HCT116 (cell line): ENCODE data around the gene PTS. TPM values are rescaled to one million over a fixed set of nuclear protein-coding genes. Genes with fewer than 3 reads are reported as not detected.

Experiments used
- ATAC-seq: fragments of 200-7000 bp; cut with Tn5 transposase; 2 replicates; pipeline ENCODE4 v1.9.1; 2020; ENCODE audit warnings: mild to moderate bottlenecking, moderate library complexity
- BruUV-seq: library from RNA; stranded (reverse); fragments of 400-500 nt; replicated peaks from 2 replicates; lab custom pipeline; 2021; lab: Mats Ljungman, UMichigan
- CTCF ChIA-PET: fragments of 300-600 bp; sonication (Branson Sonifier 250); formaldehyde crosslinking; loops from one replicate; lab custom pipeline; 2021; ENCODE audit warnings: antibody characterized with exemption; lab: Charles Lee
- POLR2A ChIA-PET: fragments of 300-600, 350-600 bp; sonication (Branson Sonifier 250); formaldehyde crosslinking; loops from one replicate; lab custom pipeline; 2021; ENCODE audit warnings: antibody characterized with exemption; lab: Charles Lee
- RAD21 ChIA-PET, 2 experiments: fragments of 300-600 bp; sonication (Branson Sonifier 250); formaldehyde crosslinking; loops; one replicate each; lab custom pipeline; 2023; ENCODE audit warnings: low total read pairs in 2 of 2; ENCODE audit not compliant: uncharacterized antibody in 2 of 2, unreplicated experiment in 2 of 2, low non-redundant PET in 1 of 2; lab: Charles Lee
- DNase-seq: peaks from one replicate; pipeline ENCODE4 v3.0.0-alpha.2; 2010; ENCODE audit warnings: low read depth, low spot score
- H2AFZ ChIP-seq: fragments of 200-600 bp; shearing (Covaris generic), sonication (generic); 2 replicates; pipeline ENCODE4 v1.6.1; 2017; ENCODE audit warnings: low read depth, mixed run types, mixed read lengths, antibody characterized with exemption, low read length; ENCODE audit not compliant: poor library complexity, severe bottlenecking
- H3K27ac ChIP-seq: 2 replicates; pipeline ENCODE4 v1.5.1; 2012; ENCODE audit warnings: low read depth, low read length
- H3K27me3 ChIP-seq: fragments of 200-600 bp; sonication (generic); 2 replicates; pipeline ENCODE4 v1.6.1; 2016; ENCODE audit warnings: mixed run types, low read length, mixed read lengths; ENCODE audit not compliant: insufficient read depth
- H3K36me3 ChIP-seq, 2 experiments: fragments of 200-500 bp in 1 of 2; fragments of 200-600 bp in 1 of 2; sonication (Bioruptor generic) in 1 of 2; sonication (generic) in 1 of 2; 2 replicates each; pipeline versions ENCODE4 v1.5.1 to v1.6.1; 2014 to 2016; ENCODE audit warnings: low read length in 2 of 2, inconsistent platforms in 1 of 2, mixed read lengths in 1 of 2, mixed run types in 1 of 2; ENCODE audit not compliant: insufficient read depth in 2 of 2, control insufficient read depth in 1 of 2
- H3K4me1 ChIP-seq, 2 experiments: fragments of 200-600 bp in 1 of 2; sonication (generic) in 1 of 2; 2 replicates each; pipeline versions ENCODE4 v1.5.1 to v1.6.1; 2012 to 2017; ENCODE audit warnings: low read length in 2 of 2, inconsistent platforms in 1 of 2, mild to moderate bottlenecking in 1 of 2, mixed read lengths in 1 of 2, mixed run types in 1 of 2, moderate library complexity in 1 of 2; ENCODE audit not compliant: insufficient read depth in 2 of 2, control insufficient read depth in 1 of 2
- H3K4me2 ChIP-seq: fragments of 200-600 bp; sonication (generic); 2 replicates; pipeline ENCODE4 v1.6.1; 2017; ENCODE audit warnings: mixed run types, low read length, mixed read lengths
- H3K4me3 ChIP-seq, 2 experiments: fragments of 200-600 bp in 1 of 2; sonication (generic) in 1 of 2; replicated peaks in 1 of 2; 2 replicates each; pipeline ENCODE4 v1.5.1; 2011 to 2016; ENCODE audit warnings: low read length in 2 of 2, control low read depth in 1 of 2, low read depth in 1 of 2, mild to moderate bottlenecking in 1 of 2, mixed read lengths in 1 of 2, mixed run types in 1 of 2
- H3K79me2 ChIP-seq: fragments of 200-600 bp; sonication (generic); 2 replicates; pipeline ENCODE4 v1.6.1; 2017; ENCODE audit warnings: mild to moderate bottlenecking, mixed run types, low read length, moderate library complexity, mixed read lengths; ENCODE audit not compliant: insufficient read depth
- H3K9ac ChIP-seq: fragments of 200-600 bp; sonication (generic); 2 replicates; pipeline ENCODE4 v1.6.1; 2016; ENCODE audit warnings: low read length, mixed read lengths
- H3K9me2 ChIP-seq: fragments of 200-600 bp; sonication (generic), shearing (Covaris generic); 2 replicates; pipeline ENCODE4 v1.6.1; 2017; ENCODE audit warnings: mixed run types, mild to moderate bottlenecking, moderate library complexity; ENCODE audit not compliant: insufficient read depth
- H3K9me3 ChIP-seq, 2 experiments: fragments of 200-500 bp in 1 of 2; fragments of 200-600 bp in 1 of 2; sonication (Bioruptor generic) in 1 of 2; sonication (generic) in 1 of 2; 2 replicates each; pipeline ENCODE4 v1.6.1; 2014 to 2017; ENCODE audit warnings: low read length in 2 of 2, mixed read lengths in 2 of 2, inconsistent platforms in 1 of 2, low read depth in 1 of 2, mild to moderate bottlenecking in 1 of 2, mixed run types in 1 of 2, moderate library complexity in 1 of 2; ENCODE audit not compliant: control insufficient read depth in 1 of 2, insufficient read depth in 1 of 2
- H4K20me1 ChIP-seq: fragments of 200-600 bp; sonication (generic), shearing (Covaris generic); 2 replicates; pipeline ENCODE4 v1.6.1; 2017; ENCODE audit warnings: mixed run types, mild to moderate bottlenecking, moderate library complexity; ENCODE audit not compliant: insufficient read depth
- ATF3 ChIP-seq: IDR thresholded peaks from 2 replicates; pipeline ENCODE4 v1.6.1; 2012
- CEBPB ChIP-seq: IDR thresholded peaks from 2 replicates; pipeline ENCODE4 v1.6.1; 2012; ENCODE audit warnings: low read depth
- CTCF ChIP-seq, 3 experiments: fragments of 200-600 bp in 1 of 3; sonication (generic) in 1 of 3; IDR thresholded peaks in 2 of 3; conservative IDR thresholded peaks in 1 of 3; 2 replicates each; pipeline ENCODE4 v1.5.1; 2012 to 2017; ENCODE audit warnings: low read depth in 2 of 3, low read length in 2 of 3, antibody characterized with exemption in 1 of 3, borderline replicate concordance in 1 of 3, control low read depth in 1 of 3, mild to moderate bottlenecking in 1 of 3, mixed read lengths in 1 of 3, mixed run types in 1 of 3, moderate library complexity in 1 of 3; ENCODE audit not compliant: insufficient read depth in 1 of 3
- EGR1 ChIP-seq: IDR thresholded peaks from 2 replicates; pipeline ENCODE4 v1.6.1; 2012; ENCODE audit warnings: low read depth
- ELF1 ChIP-seq: IDR thresholded peaks from 2 replicates; pipeline ENCODE4 v1.6.1; 2012; ENCODE audit warnings: low read depth, borderline replicate concordance
- EZH2 ChIP-seq: fragments of 200-600 bp; sonication (generic); IDR thresholded peaks from 2 replicates; pipeline ENCODE4 v1.6.1; 2017; ENCODE audit warnings: antibody characterized with exemption, mixed run types
- EZH2phosphoT487 ChIP-seq: fragments of 200-600 bp; IDR thresholded peaks from 2 replicates; pipeline ENCODE4 v1.6.1; 2018; ENCODE audit warnings: antibody characterized with exemption, borderline replicate concordance
- FOSL1 ChIP-seq: IDR thresholded peaks from 2 replicates; pipeline ENCODE4 v1.6.1; 2012; ENCODE audit warnings: low read depth
- JUND ChIP-seq: IDR thresholded peaks from 2 replicates; pipeline ENCODE4 v1.6.1; 2012
- MAX ChIP-seq: IDR thresholded peaks from 2 replicates; pipeline ENCODE4 v1.6.1; 2012
- POLR2AphosphoS5 ChIP-seq: IDR thresholded peaks from 2 replicates; pipeline ENCODE4 v1.6.1; 2011; ENCODE audit warnings: mild to moderate bottlenecking, low read depth, low read length, moderate library complexity
- REST ChIP-seq: IDR thresholded peaks from 2 replicates; pipeline ENCODE4 v1.6.1; 2012; ENCODE audit warnings: low read depth
- SIN3A ChIP-seq: IDR thresholded peaks from 2 replicates; pipeline ENCODE4 v1.6.1; 2012; ENCODE audit warnings: low read depth
- SP1 ChIP-seq: IDR thresholded peaks from 2 replicates; pipeline ENCODE4 v1.6.1; 2012; ENCODE audit warnings: low read depth
- SRF ChIP-seq: IDR thresholded peaks from 2 replicates; pipeline ENCODE4 v1.6.1; 2012; ENCODE audit warnings: low read depth
- TCF7L2 ChIP-seq: IDR thresholded peaks from 2 replicates; pipeline ENCODE4 v1.7.0; 2011; ENCODE audit warnings: borderline replicate concordance, inconsistent platforms; ENCODE audit not compliant: insufficient read depth, insufficient read length; ENCODE audit errors: extremely low read depth
- ZFX ChIP-seq: fragments of 450-650 bp; IDR thresholded peaks from 2 replicates; pipeline ENCODE4 v1.6.1; 2017
- ZNF274 ChIP-seq: fragments of 200-500 bp; sonication (Bioruptor generic); IDR thresholded peaks from 2 replicates; pipeline ENCODE4 v1.6.1; 2014; ENCODE audit warnings: mild to moderate bottlenecking, low read depth, low read length, inconsistent platforms
- intact Hi-C: fragments of 100-400 bp; cut with micrococcal nuclease; formaldehyde crosslinking; loops from 2 replicates; pipeline ENCODE4 v1.10.0; 2022
- total RNA-seq: library from RNA; stranded (reverse); gene quantifications from one replicate; pipeline ENCODE4 v1.2.1, GENCODE V29; 2021; ENCODE audit not compliant: unreplicated experiment

The PTS gene
- total RNA-seq, 1 experiment from 2014 or later, result 45.7 TPM

- Histone ChIP-seq H3K27ac (no peak overlapping the region), H3K4me3 (no peak overlapping the region), H3K36me3 (no peaks in the 10 kb centered on the region), H3K9me2 (no peaks in the 10 kb centered on the region), H3K79me2 (no peaks in the 10 kb centered on the region), H3K9ac (no peak overlapping the region), H3K27me3 (no peaks in the 10 kb centered on the region), H4K20me1 (no peaks in the 10 kb centered on the region), H3K9me3 (no peaks in the 10 kb centered on the region), H2AFZ (no peak overlapping the region), H3K4me2 (no peak overlapping the region), H3K4me1 (peaks cover 0 to 5% of the 10 kb centered on the region in 2 experiments; a peak in 2 of 4 replicates)
- BruUV-seq, result no TSS peak
- ATAC-seq (no peak), DNase-seq (no peak)
- POLR2A ChIA-PET, result no interaction called here
- RAD21 ChIA-PET, result no interaction called here
- intact Hi-C loops, result loop anchor here (5.0 kb wide), 1 partner anchor 194 kb away; the partner anchor contains the start of genes SDHD and TIMM8B
- CTCF ChIA-PET, result interaction anchor here (0.5 to 6.5 kb wide), 3 partner anchors 62 to 350 kb away, joined by 3 to 73 read pairs (median 7); no protein-coding TSS in a partner anchor
- TF ChIP-seq CEBPB (no peak), CTCF (IDR thresholded peaks at IDR 0.05 in 2 of 3, conservative IDR thresholded peaks at IDR 0.05 in 1 of 3; ENCODE audit: borderline replicate concordance in 1 of 3, insufficient read depth in 1 of 3, low read depth in 2 of 3, low read length in 2 of 3) (no peak), EZH2phosphoT487 (no peak), FOSL1 (no peak), SIN3A (no peak), JUND (no peak), ZNF274 (no peak), ELF1 (no peak), ATF3 (no peak), SP1 (no peak), EGR1 (no peak), SRF (no peak), REST (no peak), ZFX (no peak), MAX (no peak), EZH2 (no peak), POLR2AphosphoS5 (no peak), TCF7L2 (no peak)
These were observed 55.5 kb downstream of the PTS start for GRCh38 chr11:112281726-112282125.
